Hepatocyte (in vitro differentiated cells): Measurements from ENCODE around the gene GDI1. TPM values are rescaled to one million over a fixed set of nuclear protein-coding genes. Genes with fewer than 3 reads are reported as not detected.
A peak's percentile ranks its signal among the peaks of the same experiment; 100 is the strongest.
"Not testable (repeated sequence)": the region's sequence is repeated elsewhere in the genome, so short reads cannot be mapped to it uniquely, and the experiment has no call there.

Experiments used
- DNase-seq: peaks from one replicate; pipeline ENCODE4 v3.0.0-alpha.2; 2016; ENCODE audit warnings: low spot score
- H2AFZ ChIP-seq: fragments of 200-600 bp; sonication (generic); 2 replicates; pipeline ENCODE4 v1.6.0; 2016; ENCODE audit warnings: antibody characterized with exemption, mild to moderate bottlenecking
- H3K27ac ChIP-seq: fragments of 200-600 bp; sonication (generic); 2 replicates; pipeline ENCODE4 v1.5.1; 2016; ENCODE audit warnings: mild to moderate bottlenecking
- H3K27me3 ChIP-seq: fragments of 200-600 bp; sonication (generic); 2 replicates; pipeline ENCODE4 v1.6.1; 2016
- H3K36me3 ChIP-seq: fragments of 200-600 bp; sonication (generic); replicated peaks from 2 replicates; pipeline ENCODE4 v1.5.1; 2016; ENCODE audit warnings: low read depth; ENCODE audit not compliant: insufficient read depth
- H3K4me1 ChIP-seq: fragments of 200-600 bp; sonication (generic); 2 replicates; pipeline ENCODE4 v1.5.1; 2016; ENCODE audit warnings: mild to moderate bottlenecking, moderate library complexity; ENCODE audit not compliant: insufficient read depth
- H3K4me2 ChIP-seq: fragments of 200-600 bp; sonication (generic); 2 replicates; pipeline ENCODE4 v1.6.0; 2016
- H3K4me3 ChIP-seq: fragments of 200-600 bp; sonication (generic); 2 replicates; pipeline ENCODE4 v1.5.1; 2016; ENCODE audit warnings: mild to moderate bottlenecking
- H3K79me2 ChIP-seq: fragments of 200-600 bp; sonication (generic); 2 replicates; pipeline ENCODE4 v1.6.0; 2017; ENCODE audit warnings: mild to moderate bottlenecking
- H3K9me2 ChIP-seq: fragments of 200-600 bp; sonication (generic); replicated peaks from 2 replicates; pipeline ENCODE4 v1.6.0; 2017; ENCODE audit warnings: mild to moderate bottlenecking; ENCODE audit not compliant: insufficient read depth
- H3K9me3 ChIP-seq: fragments of 200-600 bp; sonication (generic); 2 replicates; pipeline ENCODE4 v1.5.1; 2016; ENCODE audit warnings: low read depth, mild to moderate bottlenecking
- H4K20me1 ChIP-seq: fragments of 200-600 bp; sonication (generic); 2 replicates; pipeline ENCODE4 v1.6.0; 2016; ENCODE audit warnings: mild to moderate bottlenecking; ENCODE audit not compliant: insufficient read depth, poor library complexity, severe bottlenecking
- CTCF ChIP-seq: fragments of 200-600 bp; sonication (generic); IDR thresholded peaks from 2 replicates; pipeline ENCODE4 v1.5.1; 2016; ENCODE audit warnings: antibody characterized with exemption, mild to moderate bottlenecking; ENCODE audit not compliant: poor library complexity
- EZH2 ChIP-seq: fragments of 200-600 bp; sonication (generic); IDR thresholded peaks from 2 replicates; pipeline ENCODE4 v1.6.1; 2016; ENCODE audit warnings: antibody characterized with exemption, mild to moderate bottlenecking, borderline replicate concordance
- EZH2phosphoT487 ChIP-seq: fragments of 200-600 bp; sonication (generic); IDR thresholded peaks from one replicate; pipeline ENCODE4 v1.6.1; 2018; ENCODE audit warnings: antibody characterized with exemption, mild to moderate bottlenecking, low read depth, moderate library complexity; ENCODE audit not compliant: unreplicated experiment, severe bottlenecking
- WGBS: methylation state at CpG from one replicate; pipeline ENCODE4 v1.1.6; 2016; ENCODE audit warnings: low lambda C conversion rate; ENCODE audit errors: missing lambda C conversion rate; 5-methylcytosine and 5-hydroxymethylcytosine counted together
- polyA plus RNA-seq: library from polyadenylated mRNA; unstranded; fragments of >200 nt; fragmentation: Nextera tagmentation; extraction: Ambion mirVana; gene quantifications from 2 replicates; pipeline ENCODE4 v1.2.1, GENCODE V29; 2016
- total RNA-seq: library from RNA; depleted of rRNA; stranded (reverse); fragments of >200 nt; gene quantifications from 2 replicates; pipeline ENCODE4 v1.2.3, GENCODE V29; 2014

Gene GDI1
- total RNA-seq: 82.7 and 101 TPM in 2 replicates
- polyA plus RNA-seq: 102 and 132 TPM in 2 replicates

GRCh38 chrX:154436983-154437752 is at the start of gene GDI1:
GDI1 (plus strand) TSS chrX:154437154; CDS start chrX:154437255, 101 bp downstream.
- Histone ChIP-seq H4K20me1 (no peaks in the 10 kb centered on the region), H3K27me3 (no peaks in the 10 kb centered on the region), H3K4me3 (peak within 1 kb of the TSS; percentile 49), H3K9me2 (no peaks in the 10 kb centered on the region), H3K79me2 (peaks cover 28% of the 10 kb centered on the region), H3K4me2 (peak within 1 kb of the TSS; percentile 74), H3K27ac (peak within 1 kb of the TSS; percentile 95), H2AFZ (no peak within 1 kb of the TSS), H3K36me3 (no peaks in the 10 kb centered on the region), H3K4me1 (no peaks in the 10 kb centered on the region), H3K9me3 (no peaks in the 10 kb centered on the region)
- TF ChIP-seq EZH2phosphoT487 (no peak), EZH2 (no peak), CTCF (no peak)
- DNase-seq: peak; percentile 61
- 49% methylated on average over 19 of the region's 93 CpGs for WGBS

GRCh38 chrX:154388094-154388493 is 48.9 kb upstream of the GDI1 start:
- not testable (repeated sequence) for H3K4me1 ChIP-seq, DNase-seq, H3K4me3 ChIP-seq, H3K27me3 ChIP-seq, H2AFZ ChIP-seq, H3K79me2 ChIP-seq, H4K20me1 ChIP-seq, H3K36me3 ChIP-seq, H3K4me2 ChIP-seq, H3K9me3 ChIP-seq, H3K9me2 ChIP-seq, H3K27ac ChIP-seq
- WGBS: no CpG with 5 or more reads among the region's 20 CpGs

- H3K9me2 ChIP-seq, H3K27ac ChIP-seq, H3K27me3 ChIP-seq, H3K9me3 ChIP-seq, H2AFZ ChIP-seq, H4K20me1 ChIP-seq, H3K4me3 ChIP-seq, DNase-seq, H3K36me3 ChIP-seq, H3K79me2 ChIP-seq, H3K4me1 ChIP-seq, H3K4me2 ChIP-seq: not testable (repeated sequence)
- WGBS: no CpG with 5 or more reads among the region's 16 CpGs
These were observed 48.3 kb upstream of the GDI1 start for GRCh38 chrX:154388649-154389048.

GRCh38 chrX:154389812-154390747 is 46.9 kb upstream of the GDI1 start:
- not testable (repeated sequence) for H3K4me3 ChIP-seq, H3K36me3 ChIP-seq, H3K27ac ChIP-seq, H2AFZ ChIP-seq, H3K4me2 ChIP-seq, H4K20me1 ChIP-seq, H3K9me3 ChIP-seq, H3K79me2 ChIP-seq, H3K9me2 ChIP-seq, H3K4me1 ChIP-seq, DNase-seq, H3K27me3 ChIP-seq
- 39% methylated on average over 16 of the region's 121 CpGs for WGBS

- H3K36me3 ChIP-seq, H3K9me3 ChIP-seq, H2AFZ ChIP-seq, H3K4me3 ChIP-seq, H3K4me1 ChIP-seq, H3K9me2 ChIP-seq, H3K27me3 ChIP-seq, DNase-seq: not testable (repeated sequence)
- Histone ChIP-seq H3K27ac (peak overlapping the region; percentile 99), H4K20me1 (peaks cover 22% of the 10 kb centered on the region), H3K79me2 (peaks cover 16% of the 10 kb centered on the region), H3K4me2 (peak overlapping the region; percentile 76)
- 94% methylated on average over 17 of the region's 17 CpGs for WGBS
These were observed 40.6 kb upstream of the GDI1 start for GRCh38 chrX:154396363-154396762.
